HepG2 (cell line): ENCODE results near the gene LTV1. TPM values are rescaled to one million over a fixed set of nuclear protein-coding genes. Genes with fewer than 3 reads are reported as not detected.

Source experiments
- ARNT2 ChIP-seq: sonication (generic); formaldehyde crosslinking; IDR thresholded peaks from 2 replicates; pipeline ENCODE4 v1.8.0; 2022; ENCODE audit warnings: mild to moderate bottlenecking, low read depth, missing genetic modification reagents, moderate library complexity
- ATRX ChIP-seq: sonication (generic); formaldehyde crosslinking; IDR thresholded peaks from 2 replicates; pipeline ENCODE4 v1.4.0; 2020; ENCODE audit warnings: missing genetic modification reagents, borderline replicate concordance
- GMEB2 ChIP-seq: IDR thresholded peaks from 2 replicates; pipeline ENCODE4 v1.6.1; 2016; ENCODE audit warnings: missing biosample characterization, missing genetic modification reagents, low read depth
- GPN1 ChIP-seq: sonication (generic); formaldehyde crosslinking; IDR thresholded peaks from 2 replicates; pipeline ENCODE4 v1.5.1; 2020; ENCODE audit warnings: missing genetic modification reagents, borderline replicate concordance
- KLF12 ChIP-seq: sonication (generic); formaldehyde crosslinking; IDR thresholded peaks from 2 replicates; pipeline ENCODE4 v1.4.0; 2020; ENCODE audit warnings: missing genetic modification reagents, borderline replicate concordance
- KMT2A ChIP-seq: sonication (generic); formaldehyde crosslinking; IDR thresholded peaks from 2 replicates; pipeline ENCODE4 v1.4.0; 2020; ENCODE audit warnings: missing genetic modification reagents
- KMT2B ChIP-seq: IDR thresholded peaks from 2 replicates; pipeline ENCODE4 v1.6.1; 2016; ENCODE audit warnings: missing genetic modification reagents, missing compliant biosample characterization
- MEIS2 ChIP-seq: sonication (generic); formaldehyde crosslinking; IDR thresholded peaks from 2 replicates; pipeline ENCODE4 v1.9.0; 2021; ENCODE audit warnings: mild to moderate bottlenecking, missing genetic modification reagents
- RNF2 ChIP-seq: fragments of 450-650 bp; conservative IDR thresholded peaks from 2 replicates; pipeline ENCODE4 v1.6.1; 2016; ENCODE audit warnings: low read depth
- SPEN ChIP-seq: sonication (generic); formaldehyde crosslinking; IDR thresholded peaks from 2 replicates; pipeline ENCODE4 v1.5.1; 2020; ENCODE audit warnings: low read depth, mild to moderate bottlenecking, missing genetic modification reagents
- SSRP1 ChIP-seq: IDR thresholded peaks from 2 replicates; pipeline ENCODE4 v1.6.1; 2016; ENCODE audit warnings: control low read depth
- TFDP2 ChIP-seq: sonication (generic); formaldehyde crosslinking; IDR thresholded peaks from 2 replicates; pipeline ENCODE4 v1.4.0; 2020; ENCODE audit warnings: missing genetic modification reagents
- TFE3 ChIP-seq: IDR thresholded peaks from 2 replicates; pipeline ENCODE4 v1.6.1; 2016
- ZFP41 ChIP-seq: sonication (generic); formaldehyde crosslinking; IDR thresholded peaks from 2 replicates; pipeline ENCODE4 v1.4.0; 2020; ENCODE audit warnings: mild to moderate bottlenecking, missing genetic modification reagents, borderline replicate concordance
- ZNF564 ChIP-seq: sonication (generic); formaldehyde crosslinking; IDR thresholded peaks from 2 replicates; pipeline ENCODE4 v1.8.1; 2023; ENCODE audit warnings: mild to moderate bottlenecking, missing genetic modification reagents
- ZNF709 ChIP-seq: sonication (generic); formaldehyde crosslinking; IDR thresholded peaks from 2 replicates; pipeline ENCODE4 v1.5.0; 2020; ENCODE audit warnings: mild to moderate bottlenecking, missing genetic modification reagents
- polyA plus RNA-seq, 8 experiments: library from polyadenylated mRNA; depleted of rRNA in 3 of 8; stranded (reverse) in 7 of 8; unstranded in 1 of 8; fragments of >200 nt; fragmentation: Illumina TruSeq in 4 of 8; extraction: Trizol in 4 of 8; gene quantifications; 2 replicates each; pipeline versions ENCODE4 v1.2.1 to v1.2.3, GENCODE V29; 2011 to 2016; ENCODE audit warnings: low read depth in 4 of 8, missing spikeins in 1 of 8, mixed read lengths in 1 of 8; ENCODE audit not compliant: insufficient read depth in 1 of 8
- total RNA-seq, 5 experiments: library from RNA; depleted of rRNA; stranded (reverse); fragments of >200 nt; fragmentation: Illumina TruSeq; extraction: Trizol; gene quantifications; 2 replicates each; pipeline ENCODE4 v1.2.3, GENCODE V29; 2016; ENCODE audit warnings: low read depth in 1 of 5
- TF ChIP-seq, protein P1 (sequence below): sonication (generic); formaldehyde crosslinking; IDR thresholded peaks from 2 replicates; pipeline ENCODE4 v1.5.0; 2020; ENCODE audit warnings: missing genetic modification reagents, mild to moderate bottlenecking, borderline replicate concordance
- TF ChIP-seq, protein P2 (sequence below): sonication (generic); formaldehyde crosslinking; IDR thresholded peaks from 2 replicates; pipeline ENCODE4 v1.8.0; 2022; ENCODE audit warnings: missing genetic modification reagents, mild to moderate bottlenecking, borderline replicate concordance
- TF ChIP-seq, protein P3 (sequence below), 2 experiments: IDR thresholded peaks; 2 replicates each; pipeline ENCODE4 v1.6.1; 2011 to 2012; ENCODE audit warnings: low read length in 2 of 2, borderline replicate concordance in 1 of 2, low read depth in 1 of 2, mild to moderate bottlenecking in 1 of 2, moderate library complexity in 1 of 2

The LTV1 gene
- total and polyA plus RNA-seq, 2 of the 13 experiments (the other 11 are each of a cell fraction or from before 2014, with no cell fraction given): 21.1 to 85.8 TPM

DNA sequence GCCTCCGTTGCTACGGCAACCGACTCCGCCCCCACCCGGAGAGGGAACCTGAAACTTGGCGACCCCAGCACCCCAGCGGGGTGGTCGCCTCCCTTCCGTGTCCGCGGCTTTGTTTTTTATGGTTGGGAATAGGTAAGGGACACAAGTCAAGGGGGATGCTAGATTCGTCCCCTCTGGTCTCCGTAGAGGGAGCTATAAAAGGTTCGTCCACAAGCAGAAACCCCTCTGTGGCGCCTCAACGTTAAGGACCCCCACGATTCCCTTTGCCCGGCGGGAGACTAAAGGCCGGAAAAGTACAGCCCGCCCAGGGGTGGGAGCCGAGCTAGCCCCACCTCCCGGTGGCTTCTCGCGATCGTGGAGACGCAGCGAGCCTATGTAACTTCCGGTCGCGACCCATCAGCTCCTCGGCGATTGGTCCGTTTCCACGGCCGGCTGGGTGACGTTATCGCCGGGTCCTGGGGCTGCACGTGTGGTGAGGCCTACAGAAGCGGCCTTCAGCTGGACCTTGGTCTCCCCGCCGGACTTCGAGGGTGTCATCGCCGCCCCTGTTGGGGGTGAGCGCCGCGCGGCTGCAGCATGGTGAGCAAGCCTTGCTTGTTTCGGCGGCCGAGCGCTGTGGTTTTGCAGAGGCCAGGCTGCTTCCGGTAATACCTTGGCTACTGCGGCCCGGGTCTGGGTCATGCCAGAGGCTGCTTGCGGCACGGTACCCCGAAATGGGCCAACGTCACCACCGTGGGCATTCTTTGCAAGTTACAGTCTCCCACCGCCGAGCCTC is at the start of gene LTV1 (continued):
- TF ChIP-seq TFDP2 (CRISPR knock-in tag) (peak; percentile 96), ZNF564 (CRISPR knock-in tag) (peak; percentile 96), KMT2B (peak; percentile 99), RNF2 (peak; percentile 100), GPN1 (no peak), ARNT2 (peak; percentile 100), ATRX (CRISPR knock-in tag) (0 out of 2 replicates have a peak, but pooled peaks have one; percentile 94), SPEN (CRISPR knock-in tag) (peak; percentile 100), KLF12 (CRISPR knock-in tag) (peak; percentile 84), KMT2A (CRISPR knock-in tag) (peak; percentile 99), TFE3 (CRISPR knock-in tag) (peak; percentile 95), MEIS2 (CRISPR knock-in tag) (peak; percentile 97), SSRP1 (CRISPR knock-in tag) (peak; percentile 76; the same call in 1 of the 2 replicates), GMEB2 (CRISPR knock-in tag) (peak; percentile 56; the same call in 1 of the 2 replicates), ZNF709 (CRISPR knock-in tag) (peak; percentile 97), ZFP41 (CRISPR knock-in tag) (peak; percentile 96)
- TF ChIP-seq, protein P1, sequence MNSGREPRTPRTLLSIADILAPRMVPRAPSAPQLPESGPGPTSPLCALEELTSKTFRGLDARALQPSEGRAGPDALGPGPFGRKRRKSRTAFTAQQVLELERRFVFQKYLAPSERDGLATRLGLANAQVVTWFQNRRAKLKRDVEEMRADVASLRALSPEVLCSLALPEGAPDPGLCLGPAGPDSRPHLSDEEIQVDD (CRISPR knock-in tag): peak; percentile 97; the same call in 1 of the 2 replicates
- TF ChIP-seq, protein P2, sequence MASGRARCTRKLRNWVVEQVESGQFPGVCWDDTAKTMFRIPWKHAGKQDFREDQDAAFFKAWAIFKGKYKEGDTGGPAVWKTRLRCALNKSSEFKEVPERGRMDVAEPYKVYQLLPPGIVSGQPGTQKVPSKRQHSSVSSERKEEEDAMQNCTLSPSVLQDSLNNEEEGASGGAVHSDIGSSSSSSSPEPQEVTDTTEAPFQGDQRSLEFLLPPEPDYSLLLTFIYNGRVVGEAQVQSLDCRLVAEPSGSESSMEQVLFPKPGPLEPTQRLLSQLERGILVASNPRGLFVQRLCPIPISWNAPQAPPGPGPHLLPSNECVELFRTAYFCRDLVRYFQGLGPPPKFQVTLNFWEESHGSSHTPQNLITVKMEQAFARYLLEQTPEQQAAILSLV (CRISPR knock-in tag): peak; percentile 98
- TF ChIP-seq, protein P3, sequence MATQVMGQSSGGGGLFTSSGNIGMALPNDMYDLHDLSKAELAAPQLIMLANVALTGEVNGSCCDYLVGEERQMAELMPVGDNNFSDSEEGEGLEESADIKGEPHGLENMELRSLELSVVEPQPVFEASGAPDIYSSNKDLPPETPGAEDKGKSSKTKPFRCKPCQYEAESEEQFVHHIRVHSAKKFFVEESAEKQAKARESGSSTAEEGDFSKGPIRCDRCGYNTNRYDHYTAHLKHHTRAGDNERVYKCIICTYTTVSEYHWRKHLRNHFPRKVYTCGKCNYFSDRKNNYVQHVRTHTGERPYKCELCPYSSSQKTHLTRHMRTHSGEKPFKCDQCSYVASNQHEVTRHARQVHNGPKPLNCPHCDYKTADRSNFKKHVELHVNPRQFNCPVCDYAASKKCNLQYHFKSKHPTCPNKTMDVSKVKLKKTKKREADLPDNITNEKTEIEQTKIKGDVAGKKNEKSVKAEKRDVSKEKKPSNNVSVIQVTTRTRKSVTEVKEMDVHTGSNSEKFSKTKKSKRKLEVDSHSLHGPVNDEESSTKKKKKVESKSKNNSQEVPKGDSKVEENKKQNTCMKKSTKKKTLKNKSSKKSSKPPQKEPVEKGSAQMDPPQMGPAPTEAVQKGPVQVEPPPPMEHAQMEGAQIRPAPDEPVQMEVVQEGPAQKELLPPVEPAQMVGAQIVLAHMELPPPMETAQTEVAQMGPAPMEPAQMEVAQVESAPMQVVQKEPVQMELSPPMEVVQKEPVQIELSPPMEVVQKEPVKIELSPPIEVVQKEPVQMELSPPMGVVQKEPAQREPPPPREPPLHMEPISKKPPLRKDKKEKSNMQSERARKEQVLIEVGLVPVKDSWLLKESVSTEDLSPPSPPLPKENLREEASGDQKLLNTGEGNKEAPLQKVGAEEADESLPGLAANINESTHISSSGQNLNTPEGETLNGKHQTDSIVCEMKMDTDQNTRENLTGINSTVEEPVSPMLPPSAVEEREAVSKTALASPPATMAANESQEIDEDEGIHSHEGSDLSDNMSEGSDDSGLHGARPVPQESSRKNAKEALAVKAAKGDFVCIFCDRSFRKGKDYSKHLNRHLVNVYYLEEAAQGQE (IDR thresholded peaks at IDR 0.05; ENCODE audit: borderline replicate concordance in 1 of 2, low read depth in 1 of 2, low read length in 2 of 2): peak in 1 of 2 experiments; percentile 65; a peak in 1 of 4 replicates
